CD4-positive, alpha-beta T cell treated with Interleukin-4 for 4 hours (primary cell): ENCODE results near the gene SNTG2.
"Not testable (repeated sequence)": the region's sequence is repeated elsewhere in the genome, so short reads cannot be mapped to it uniquely, and the experiment has no call there.

Experiments used
- DNase-seq: peaks from one replicate; pipeline ENCODE4 v3.0.0-alpha.2; 2020

The SNTG2 gene

DNA sequence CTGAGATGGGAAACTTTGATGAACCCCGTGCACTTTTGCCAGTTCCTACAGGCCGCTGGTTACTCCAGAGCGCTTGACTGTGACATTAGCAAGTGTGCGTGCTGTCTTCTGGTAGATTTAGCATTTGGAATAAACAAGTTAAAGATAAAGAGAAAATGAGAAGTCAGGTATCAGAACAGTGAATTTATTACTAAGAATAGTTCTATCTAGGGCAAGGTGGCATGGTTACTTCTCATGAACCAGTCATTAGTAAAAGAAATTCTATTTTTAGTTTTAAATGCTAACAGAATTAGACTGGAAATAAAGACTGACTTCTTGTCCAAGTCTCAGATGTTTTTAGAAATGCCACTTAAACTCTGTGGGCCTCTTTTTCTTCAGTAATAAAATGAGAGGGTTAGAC lies 258.6 kb downstream of the SNTG2 start:
- no peak for DNase-seq

DNA sequence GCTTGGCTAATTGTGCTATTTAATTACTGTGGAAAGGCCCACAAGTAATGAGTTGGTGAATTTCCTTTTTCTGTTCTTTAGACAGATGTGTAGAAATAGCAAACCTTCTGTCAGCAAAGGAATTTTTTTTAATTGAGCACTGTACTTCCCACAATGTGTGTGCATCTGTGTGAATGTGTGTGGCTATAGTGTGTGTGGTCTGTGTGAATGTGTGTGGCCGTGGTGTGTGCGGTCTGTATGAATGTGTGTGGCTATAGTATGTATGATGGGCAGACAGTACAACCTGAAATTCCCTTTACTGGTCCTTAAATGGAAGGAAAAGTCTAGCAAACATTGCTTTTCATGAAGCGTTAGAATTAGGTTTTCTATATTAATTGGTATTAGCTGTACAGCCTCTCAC lies 259.1 kb downstream of the SNTG2 start:
- DNase-seq = no peak

DNA sequence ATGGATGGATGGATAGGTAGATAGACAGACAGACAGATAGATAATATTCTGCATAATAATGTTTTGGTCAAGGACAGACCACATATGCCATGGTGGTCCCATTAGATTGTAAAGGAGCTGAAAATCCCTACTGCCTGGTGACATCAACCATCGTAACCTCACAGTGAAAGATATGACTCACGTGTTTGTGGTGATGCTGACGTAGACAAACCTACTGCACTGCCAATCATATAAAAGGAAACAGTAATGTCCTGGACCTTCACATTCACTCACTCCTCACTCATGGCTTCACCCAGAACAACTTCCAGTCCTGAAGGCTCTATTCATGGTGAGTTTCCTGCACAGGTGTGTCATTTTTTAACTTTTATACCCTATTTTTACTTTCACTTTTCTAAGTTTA lies 259.7 kb downstream of the SNTG2 start:
- DNase-seq = no peak

DNA sequence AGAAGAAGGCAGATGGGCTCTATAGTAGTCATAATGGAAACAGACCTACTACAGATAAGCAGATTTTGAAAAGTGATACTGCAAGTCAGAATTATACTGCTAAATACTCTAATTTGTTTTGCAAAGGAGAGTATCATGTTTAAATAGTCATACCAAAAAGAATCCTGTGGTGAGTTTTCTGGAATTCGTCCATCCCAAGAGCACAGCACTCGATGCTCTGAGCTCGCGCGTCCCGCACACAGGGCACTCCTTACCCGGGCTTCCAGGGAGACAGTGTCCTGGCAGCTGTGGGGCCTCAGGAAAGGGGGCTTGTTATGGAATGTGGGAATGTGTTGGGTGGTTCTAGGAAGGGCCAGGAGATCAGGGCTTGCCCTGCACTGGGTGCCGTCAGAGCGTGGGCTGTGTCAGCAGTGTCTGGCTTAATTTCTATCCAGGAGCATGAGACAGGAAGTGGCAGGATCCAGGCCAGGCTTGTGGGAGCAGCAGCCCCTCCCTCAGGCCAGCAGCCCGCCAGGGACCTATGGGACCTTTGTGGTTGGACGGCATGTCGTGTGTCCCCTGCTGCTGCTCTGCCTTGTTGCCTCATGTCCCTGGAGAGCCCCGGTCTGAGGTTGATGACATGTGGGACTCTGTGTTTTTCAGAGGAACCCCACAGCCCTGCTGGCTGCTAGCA lies 269.4 kb downstream of the SNTG2 start:
- no peak for DNase-seq

DNA sequence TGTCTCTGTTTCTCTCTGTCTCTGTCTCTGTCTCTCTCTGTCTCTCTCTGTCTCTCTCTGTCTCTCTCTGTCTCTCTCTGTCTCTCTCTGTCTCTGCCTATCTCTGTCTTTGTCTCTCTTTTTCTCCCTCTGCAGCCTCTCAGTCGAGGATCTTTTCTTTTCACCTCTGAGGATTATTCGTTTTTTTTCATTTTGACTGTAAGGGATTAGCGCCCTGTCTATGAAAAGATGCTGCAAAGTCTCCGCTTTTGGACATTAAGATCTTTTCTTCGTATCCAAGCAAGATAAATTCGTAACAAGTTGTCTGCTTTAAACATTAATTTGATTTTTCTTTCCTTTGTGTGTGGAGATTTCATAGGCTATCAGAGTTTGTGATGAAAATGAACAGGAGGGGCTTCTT lies 271.4 kb downstream of the SNTG2 start:
- no peak for DNase-seq

DNA sequence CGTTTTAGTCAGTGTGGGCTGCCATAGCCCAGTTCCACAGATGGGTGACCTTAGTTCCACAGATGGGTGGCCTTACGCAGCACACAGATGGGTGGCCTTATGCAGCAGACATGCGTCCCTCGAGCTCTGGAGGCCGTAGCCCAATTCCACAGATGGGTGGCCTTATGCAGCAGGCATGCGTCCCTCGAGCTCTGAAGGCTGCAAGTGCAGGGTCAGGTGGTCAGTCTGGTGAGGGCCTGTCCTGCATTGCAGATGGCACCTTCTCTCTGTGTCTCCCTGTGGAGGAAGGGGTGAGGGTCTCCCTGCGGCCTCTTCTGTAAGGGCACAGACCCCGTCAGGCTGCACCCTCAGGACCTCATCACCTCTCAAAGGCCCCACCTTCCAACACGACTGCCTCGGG lies 273.1 kb downstream of the SNTG2 start:
- DNase-seq = no peak

DNA sequence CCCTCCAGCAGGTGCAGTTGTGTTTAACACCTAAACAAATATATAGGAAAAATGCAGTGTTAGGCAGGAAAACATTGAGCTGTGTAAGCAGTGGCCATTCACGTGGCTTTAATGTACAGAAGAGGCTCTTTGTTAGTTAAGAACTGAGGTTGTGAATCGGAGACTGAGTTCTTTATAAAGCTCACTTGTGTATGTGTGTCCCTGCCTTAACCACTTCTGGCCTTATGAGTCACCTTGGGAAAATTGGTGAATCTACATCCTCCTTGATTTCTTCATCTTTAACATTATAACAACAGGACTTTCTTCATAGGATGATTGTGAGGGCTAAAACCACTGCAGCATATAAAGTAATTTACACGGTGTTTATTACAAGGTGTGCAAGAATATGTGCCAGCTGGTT lies 274.3 kb downstream of the SNTG2 start:
- DNase-seq = no peak

DNA sequence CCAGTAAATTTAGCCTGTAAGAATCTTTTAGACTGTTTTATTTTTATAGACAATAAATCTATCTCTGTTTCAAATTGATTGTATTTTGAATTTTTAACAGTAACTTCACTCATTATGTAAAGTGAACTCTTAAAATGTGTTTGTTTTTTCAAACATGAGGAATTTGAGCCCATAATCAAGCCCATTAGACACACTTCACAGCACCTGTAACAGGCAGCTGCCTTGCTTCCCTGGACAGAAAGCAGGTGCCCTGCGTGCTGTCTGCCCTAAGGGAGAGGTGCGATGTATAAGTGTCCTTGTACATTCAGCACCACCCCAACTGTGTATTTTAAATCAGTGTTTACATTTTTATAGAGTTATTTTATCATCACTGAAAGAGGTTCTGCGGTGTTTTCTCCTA lies 276.1 kb downstream of the SNTG2 start:
- DNase-seq = no peak

DNA sequence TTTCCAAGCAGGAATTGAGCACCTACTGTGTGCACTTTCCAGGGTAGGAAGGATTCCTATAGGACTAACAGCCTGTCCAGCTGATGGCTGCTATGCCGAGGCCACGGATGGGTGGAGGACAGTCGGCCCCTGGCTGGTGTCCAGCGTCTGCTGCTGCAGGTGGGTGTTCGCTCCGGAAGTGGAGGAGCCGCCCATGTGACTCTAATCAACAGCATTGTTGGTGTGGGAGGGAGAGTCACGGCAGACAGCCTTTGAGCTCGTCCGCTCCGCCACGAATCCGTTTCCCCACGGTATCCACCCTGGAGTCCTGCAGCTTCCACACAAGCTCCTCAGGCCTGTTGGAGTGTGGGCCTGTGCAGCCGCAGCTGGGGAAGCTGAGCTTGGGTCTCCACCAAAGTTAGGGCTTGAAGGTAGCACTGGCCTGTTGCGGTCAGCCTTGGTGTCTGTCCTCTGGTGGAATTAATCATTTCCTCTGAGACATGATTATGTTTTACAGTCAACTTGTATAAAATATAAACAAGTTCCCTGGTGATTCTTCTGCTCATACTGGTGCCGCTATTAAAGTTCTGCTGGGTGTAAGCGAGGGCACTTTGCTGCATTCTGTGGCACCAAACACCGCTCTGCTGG lies 276.7 kb downstream of the SNTG2 start:
- DNase-seq = no peak

DNA sequence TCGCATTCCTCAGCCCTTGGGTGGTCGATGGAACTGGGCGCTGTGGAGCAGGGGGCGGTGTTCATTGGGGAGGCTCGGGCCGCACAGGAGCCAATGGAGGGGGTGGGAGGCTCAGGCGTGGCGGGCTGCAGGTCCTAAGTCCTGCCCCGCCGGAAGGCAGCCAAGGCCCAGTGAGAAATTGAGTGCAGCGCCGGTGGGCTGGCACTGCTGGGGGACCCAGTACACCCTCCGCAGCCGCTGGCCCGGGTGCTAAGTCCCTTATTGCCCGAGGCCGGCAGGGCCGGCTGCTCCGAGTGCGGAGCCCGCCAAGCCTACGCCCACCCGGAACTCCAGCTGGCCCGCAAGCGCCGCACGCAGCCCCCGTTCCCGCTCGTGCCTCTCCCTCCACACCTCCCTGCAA lies 278.9 kb downstream of the SNTG2 start:
- not testable (repeated sequence) for DNase-seq

DNA sequence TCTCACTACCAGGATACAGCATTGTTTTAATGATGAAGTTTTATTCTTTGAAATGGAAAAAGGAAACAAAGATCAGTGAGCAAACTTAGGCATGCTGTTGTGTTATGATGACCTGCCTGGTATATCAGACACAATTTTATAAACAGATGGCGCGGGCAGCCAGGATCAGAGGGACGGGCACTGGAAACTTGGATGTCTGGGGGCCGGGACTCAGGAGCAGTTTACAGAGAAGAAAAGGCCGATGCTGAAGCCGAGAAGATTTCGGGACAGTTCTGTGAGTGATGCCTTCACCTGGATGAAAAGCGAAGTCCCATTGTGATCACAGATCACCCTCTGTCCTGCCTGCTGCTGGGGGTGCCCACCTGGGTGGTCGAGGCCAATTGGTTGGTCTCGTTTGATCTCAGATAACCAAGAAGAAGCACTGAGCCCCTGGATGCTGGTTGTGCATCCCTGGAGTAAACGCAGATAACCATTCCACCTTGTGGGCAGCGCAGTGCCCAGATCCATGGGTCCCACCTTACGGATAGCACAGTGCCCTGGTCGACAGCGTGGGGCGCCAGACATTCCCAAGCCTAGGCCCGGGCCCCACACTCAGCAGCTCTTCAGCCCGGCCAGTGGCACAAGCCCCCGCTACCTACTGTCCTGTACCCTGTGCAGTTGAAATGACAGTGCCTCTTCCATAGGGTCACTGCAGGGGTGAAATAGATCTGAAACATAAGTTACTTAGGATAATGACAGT lies 279.7 kb downstream of the SNTG2 start:
- no peak for DNase-seq

DNA sequence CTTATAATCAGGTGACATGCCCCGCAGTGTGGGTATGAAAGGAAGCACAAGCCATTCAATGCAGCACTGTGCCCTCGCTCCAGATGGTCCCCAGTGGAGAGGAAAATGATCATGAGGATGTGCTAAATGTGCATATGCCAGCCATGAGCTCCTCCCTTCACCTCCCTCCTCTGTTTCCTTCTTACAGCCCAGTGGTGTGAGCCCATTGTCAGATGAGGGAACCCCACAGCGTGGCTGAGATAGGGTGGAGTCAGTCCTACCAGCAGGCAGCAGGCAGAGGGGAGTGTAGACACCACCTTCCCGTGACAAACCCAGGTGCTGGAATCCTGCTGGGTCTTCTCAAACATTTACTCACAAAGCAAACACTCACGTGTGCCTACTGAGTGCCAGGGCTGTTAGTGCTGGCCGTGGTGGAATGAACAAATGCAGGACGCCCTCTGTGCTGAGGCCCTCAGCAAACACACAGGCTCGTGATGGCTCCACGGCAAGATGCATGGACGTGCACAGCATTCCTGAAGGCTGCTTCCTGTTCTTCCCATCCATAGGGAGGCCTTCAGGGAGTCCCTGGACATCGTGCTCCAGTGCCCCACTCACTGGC lies 280.9 kb downstream of the SNTG2 start:
- DNase-seq = no peak

DNA sequence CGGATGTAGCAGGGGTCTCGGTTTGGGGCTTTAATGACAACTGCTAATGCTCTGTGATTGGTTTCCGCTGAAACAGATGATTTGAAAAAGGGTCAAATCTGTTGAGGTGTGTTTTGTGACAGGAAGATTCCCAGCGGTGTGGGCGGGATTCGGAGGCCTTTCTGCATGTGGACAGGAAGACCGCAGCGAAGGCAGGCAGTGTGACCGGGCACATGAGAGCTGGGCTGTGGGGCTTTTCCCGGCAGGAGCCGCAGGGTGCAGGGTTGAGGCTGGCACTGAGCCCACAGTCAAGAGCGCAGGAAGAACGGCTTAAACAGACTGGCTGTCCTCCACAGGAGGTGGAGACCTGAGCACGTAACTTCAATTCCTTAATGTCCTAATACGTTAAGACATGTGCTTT lies 282.6 kb downstream of the SNTG2 start:
- DNase-seq = no peak

DNA sequence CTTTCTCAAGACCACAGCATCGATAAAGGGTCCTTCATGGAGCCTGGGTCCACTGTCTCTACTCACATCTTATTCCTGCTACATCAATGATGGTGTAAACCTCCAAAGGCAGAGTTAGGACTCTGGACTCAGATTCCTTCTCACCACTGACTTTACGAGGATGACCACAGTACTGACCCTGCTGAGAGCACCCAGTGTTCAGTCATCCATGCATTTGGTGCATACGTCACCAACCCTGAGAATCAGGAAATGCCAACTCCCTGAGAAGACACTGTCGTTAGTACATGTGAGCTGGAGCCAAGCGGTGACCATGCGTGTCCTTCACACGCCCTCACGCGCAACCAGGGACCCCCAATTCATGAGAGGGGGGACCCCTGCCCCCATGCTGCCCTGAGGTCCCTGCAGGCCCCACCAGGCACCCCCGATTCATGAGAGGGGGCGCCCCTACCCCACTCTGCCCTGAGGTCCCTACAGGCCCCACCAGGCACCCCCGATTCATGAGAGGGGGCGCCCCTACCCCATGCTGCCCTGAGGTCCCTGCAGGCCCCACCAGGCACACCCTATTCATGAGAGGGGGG lies 284.2 kb downstream of the SNTG2 start:
- DNase-seq = no peak

DNA sequence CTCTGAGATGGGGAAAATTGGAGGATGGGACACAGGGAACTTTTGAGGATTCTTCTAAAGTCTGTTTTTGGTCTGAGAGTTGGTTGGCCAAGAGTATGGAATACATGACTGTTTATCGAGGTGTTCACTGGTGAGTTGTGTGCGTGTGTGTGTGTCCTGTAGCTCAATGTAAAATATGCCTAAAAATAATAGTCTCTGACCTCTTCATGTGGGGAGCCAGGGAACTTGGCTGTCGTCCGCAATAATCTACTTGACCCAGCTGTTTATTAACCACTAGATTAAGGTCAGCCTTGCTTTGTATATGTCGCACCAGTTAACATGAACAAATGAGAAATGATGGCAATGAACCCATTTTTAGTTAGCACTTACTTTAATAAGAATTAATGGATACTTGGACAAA lies 285.2 kb downstream of the SNTG2 start:
- no peak for DNase-seq

DNA sequence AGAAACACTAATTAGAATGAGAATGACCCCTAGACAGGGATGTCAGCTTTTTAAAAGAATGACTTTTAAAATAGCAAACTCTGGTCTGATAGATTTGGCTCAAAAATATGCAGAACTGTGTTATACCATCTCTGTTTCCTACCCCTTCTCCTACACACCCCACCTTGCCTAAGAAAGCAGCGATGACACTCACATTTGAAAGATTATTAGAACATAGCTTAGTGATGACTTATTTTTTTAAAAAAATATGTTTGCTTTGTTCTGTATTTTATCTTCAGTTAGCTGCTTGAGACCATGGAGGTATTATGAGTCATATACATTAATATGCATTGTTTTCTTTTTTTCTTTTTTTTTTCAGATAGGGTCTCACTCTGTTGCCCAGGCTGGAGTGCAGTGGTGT lies 286.0 kb downstream of the SNTG2 start:
- no peak for DNase-seq

DNA sequence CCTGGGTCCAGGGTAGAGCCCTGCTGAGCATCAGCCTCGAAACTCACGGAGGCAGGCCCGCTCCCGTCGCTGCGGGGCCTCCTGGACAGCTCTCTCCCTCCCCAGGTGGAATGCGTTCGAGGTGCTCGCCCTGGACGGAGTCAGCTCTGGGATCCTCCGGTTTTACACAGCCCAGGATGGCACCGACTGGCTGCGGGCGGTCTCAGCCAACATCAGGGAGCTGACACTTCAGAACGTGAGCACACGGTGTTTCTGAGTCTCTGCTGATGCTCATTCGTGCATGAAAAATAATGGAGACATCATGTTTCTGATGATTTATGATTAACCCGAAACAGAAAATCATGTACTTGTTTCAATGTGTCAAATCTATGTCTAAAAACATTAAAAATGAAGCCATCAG lies 287.1 kb downstream of the SNTG2 start:
- no peak for DNase-seq

DNA sequence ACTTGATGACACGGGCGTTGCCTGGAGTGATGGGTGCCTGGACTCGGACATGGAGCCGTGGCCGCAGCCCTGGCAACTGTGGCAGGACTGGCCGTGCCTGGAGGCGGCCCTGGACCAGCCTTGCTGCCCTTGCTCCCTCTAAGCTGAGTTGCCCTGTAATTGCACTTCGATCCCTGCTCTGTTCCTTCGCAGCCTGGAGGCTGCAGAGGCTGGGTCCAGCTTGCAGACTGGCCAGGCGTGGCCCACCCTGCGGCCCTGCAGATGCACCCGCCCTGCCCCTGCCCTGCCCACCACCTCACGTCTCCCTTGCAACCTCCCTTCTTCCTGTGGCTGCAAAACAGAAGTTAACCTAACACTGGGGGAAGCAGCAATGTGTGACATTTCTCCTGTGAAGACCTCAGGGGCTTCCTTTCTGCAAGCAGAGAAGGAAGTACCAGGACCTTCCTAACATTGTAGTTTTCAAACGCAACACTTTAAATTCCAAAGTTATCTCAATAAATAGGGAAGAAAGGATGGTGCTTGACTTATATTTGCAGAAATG lies 288.0 kb downstream of the SNTG2 start:
- DNase-seq = no peak

DNA sequence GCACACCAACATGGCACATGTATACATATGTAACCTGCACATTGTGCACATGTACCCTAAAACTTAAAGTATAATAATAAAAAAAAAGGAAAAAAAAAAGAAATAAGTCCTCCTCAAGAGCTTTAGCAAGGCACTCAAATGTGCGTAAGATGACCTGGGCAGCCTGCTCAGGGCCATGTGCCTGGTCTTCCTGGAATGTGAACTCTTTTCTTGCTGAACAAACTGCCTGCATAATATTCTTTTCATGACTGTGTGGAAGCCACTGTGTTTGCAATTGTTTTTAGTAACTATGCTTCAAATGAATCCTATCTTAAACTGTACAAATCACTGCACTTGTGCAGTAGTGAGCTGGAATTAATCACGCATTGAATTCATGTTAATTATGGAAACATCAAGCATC lies 294.5 kb downstream of the SNTG2 start:
- DNase-seq = no peak

DNA sequence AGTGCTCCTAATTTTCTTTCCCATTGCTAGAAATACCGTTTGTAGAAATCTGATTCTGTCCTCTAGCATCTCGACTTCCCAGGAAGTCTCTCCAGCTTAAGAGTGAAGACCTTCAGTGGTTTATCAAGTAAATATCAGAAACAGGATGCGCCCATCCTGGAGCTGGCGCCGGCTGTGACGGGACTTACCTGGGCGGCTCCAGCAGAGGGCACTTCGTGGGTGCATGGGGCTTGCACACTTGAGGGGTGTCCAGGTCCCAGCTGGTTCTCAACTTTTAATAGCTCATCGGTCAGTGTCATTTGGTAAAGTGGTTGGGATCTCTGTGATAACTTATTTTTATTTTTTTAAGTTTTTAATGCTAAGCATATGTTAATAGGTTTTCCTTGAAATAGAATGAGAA lies 295.6 kb downstream of the SNTG2 start:
- no peak for DNase-seq

DNA sequence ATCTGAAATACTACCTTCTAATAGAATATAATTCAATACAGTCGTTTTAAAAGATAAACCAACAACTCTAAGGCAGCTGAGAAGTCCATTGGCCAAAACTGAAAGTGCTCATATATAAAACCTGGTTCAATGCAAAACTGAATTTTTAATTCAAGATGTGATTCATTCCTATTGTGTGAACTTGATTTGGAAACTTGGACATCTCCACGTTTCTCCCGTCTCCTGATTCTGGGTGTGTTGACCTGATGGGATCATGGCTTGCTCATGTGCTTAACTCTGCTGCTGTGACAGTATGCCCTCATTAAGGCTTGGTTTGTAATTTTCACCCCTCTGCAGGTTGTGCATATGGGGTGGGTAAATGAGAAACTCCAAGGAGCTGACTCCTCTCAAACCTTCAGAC lies 296.3 kb downstream of the SNTG2 start:
- DNase-seq = no peak

DNA sequence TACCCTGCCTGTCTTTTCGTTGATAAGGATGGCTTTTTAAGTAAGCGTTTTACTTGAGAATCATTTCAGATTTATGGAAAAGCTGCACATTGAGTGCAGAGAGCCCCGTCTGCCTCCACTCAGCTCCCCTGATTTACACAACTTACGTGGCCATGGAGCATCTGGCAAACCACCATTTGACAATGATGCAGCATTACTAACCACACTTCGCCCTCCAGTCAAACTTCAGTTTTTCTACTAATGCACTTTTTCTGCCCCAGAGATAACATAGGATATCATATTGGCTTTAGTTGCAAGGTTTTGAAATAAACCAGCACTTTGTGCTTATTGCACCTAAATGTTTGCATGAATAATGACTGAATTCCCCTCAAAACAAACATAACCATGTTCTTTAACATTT lies 297.5 kb downstream of the SNTG2 start:
- DNase-seq = no peak

DNA sequence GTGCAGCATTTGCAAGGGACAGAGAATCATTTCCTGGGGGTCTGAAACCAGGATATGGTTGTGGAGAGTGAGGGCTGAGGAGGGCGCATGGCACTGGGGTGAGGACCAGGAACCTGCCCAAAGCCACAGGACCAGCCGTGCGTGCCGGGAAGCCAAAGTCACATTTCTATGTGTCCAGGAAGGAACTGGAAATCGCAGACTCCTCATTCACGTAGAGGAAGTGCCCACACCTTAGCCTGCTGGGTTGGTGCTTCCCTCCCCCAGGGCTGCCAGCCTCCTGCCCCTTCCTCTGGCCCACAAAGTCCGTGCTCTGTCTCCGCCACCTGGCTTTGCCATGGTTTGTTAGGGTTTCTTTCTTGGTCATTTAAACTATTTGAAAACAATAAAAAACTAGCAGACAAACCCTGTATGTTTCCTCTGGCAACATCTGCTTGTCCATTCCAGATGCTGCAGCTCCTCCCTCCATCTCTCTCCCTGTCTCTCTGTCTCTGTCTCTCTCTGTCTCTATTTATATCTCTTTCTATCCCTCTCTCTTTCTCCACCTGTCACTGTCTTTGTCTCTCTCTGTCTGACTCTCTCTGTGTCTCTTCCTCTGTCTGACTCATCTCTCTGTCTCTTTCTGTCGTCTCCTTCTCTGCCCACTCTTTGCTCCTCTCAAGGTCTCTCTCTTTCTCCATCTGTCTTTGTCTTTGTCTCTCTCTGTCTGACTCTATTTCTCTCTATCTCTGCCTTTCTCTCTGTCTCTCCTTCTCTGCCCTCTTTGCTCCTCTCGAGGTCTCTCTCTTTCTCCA lies 299.4 kb downstream of the SNTG2 start:
- no peak for DNase-seq
